Measurements from ENCODE around the gene NEGR1. TPM values are rescaled to one million over a fixed set of nuclear protein-coding genes. Genes with fewer than 3 reads are reported as not detected.

The NEGR1 gene
- total RNA-seq, 1 experiment from 2014 or later = 0.05 TPM

DNA sequence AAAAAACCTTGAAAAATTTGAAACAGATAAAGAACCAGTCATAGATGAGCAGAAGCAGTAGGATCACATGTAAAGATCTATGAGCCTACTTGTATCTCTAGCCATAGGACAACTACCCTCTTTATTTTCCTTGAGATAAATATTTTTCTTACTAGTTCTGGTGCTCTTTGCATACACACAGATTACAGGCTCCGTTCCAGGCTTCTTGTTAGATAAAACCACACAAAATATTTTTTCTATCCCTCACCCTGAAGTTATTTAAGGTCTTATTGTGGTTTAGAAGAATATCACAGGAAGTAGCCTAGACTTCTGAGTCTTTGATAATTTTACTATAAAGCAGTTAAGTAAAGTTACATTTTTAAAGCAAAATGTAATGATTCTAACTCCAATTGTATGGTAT lies 512.2 kb downstream of the NEGR1 start:
- BruUV-seq (replicated peaks) = no TSS peak
- ChIA-PET CTCF (no interaction called here), RAD21 (ENCODE audit: low non-redundant PET in 1 of 2, low total read pairs in 2 of 2, uncharacterized antibody in 2 of 2, unreplicated experiment in 2 of 2) (no interaction called here), POLR2A (no interaction called here)
- Histone ChIP-seq H3K9me2 (ENCODE audit: insufficient read depth) (no peaks in the 10 kb centered on the region), H3K4me2 (ENCODE audit: low read length) (no peak overlapping the region), H3K27me3 (ENCODE audit: insufficient read depth, low read length) (no peaks in the 10 kb centered on the region), H3K79me2 (ENCODE audit: insufficient read depth, low read length) (no peaks in the 10 kb centered on the region), H2AFZ (ENCODE audit: low read depth, low read length, poor library complexity, severe bottlenecking) (no peak overlapping the region), H3K9ac (ENCODE audit: low read length) (no peak overlapping the region), H3K9me3 (ENCODE audit: control insufficient read depth in 1 of 2, insufficient read depth in 1 of 2, low read depth in 1 of 2, low read length in 2 of 2) (peaks cover 0 to 4% of the 10 kb centered on the region in 2 experiments; a peak in 2 of 4 replicates), H3K36me3 (ENCODE audit: control insufficient read depth in 1 of 2, insufficient read depth in 2 of 2, low read length in 2 of 2) (no peaks in the 10 kb centered on the region), H3K4me3 (replicated peaks in 1 of 2; ENCODE audit: low read depth in 1 of 2, low read length in 2 of 2) (no peak overlapping the region), H4K20me1 (ENCODE audit: insufficient read depth) (no peaks in the 10 kb centered on the region), H3K4me1 (ENCODE audit: control insufficient read depth in 1 of 2, insufficient read depth in 2 of 2, low read length in 2 of 2) (no peaks in the 10 kb centered on the region), H3K27ac (ENCODE audit: low read depth, low read length) (no peak overlapping the region)
- no peak for ATAC-seq
- TF ChIP-seq SRF (IDR thresholded peaks at IDR 0.05; ENCODE audit: low read depth) (no peak), ZFX (IDR thresholded peaks at IDR 0.05) (no peak), FOSL1 (IDR thresholded peaks at IDR 0.05; ENCODE audit: low read depth) (no peak), CBX3 (IDR thresholded peaks at IDR 0.05; ENCODE audit: low read depth) (no peak), EZH2phosphoT487 (IDR thresholded peaks at IDR 0.05; ENCODE audit: borderline replicate concordance) (no peak), SP1 (IDR thresholded peaks at IDR 0.05; ENCODE audit: low read depth) (no peak)
- TF ChIP-seq, protein P1, sequence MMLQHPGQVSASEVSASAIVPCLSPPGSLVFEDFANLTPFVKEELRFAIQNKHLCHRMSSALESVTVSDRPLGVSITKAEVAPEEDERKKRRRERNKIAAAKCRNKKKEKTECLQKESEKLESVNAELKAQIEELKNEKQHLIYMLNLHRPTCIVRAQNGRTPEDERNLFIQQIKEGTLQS (IDR thresholded peaks at IDR 0.05) = no peak
- intact Hi-C loops (cut with micrococcal nuclease) = no loop called here
- no peak for DNase-seq (ENCODE audit: low read depth, low spot score)

DNA sequence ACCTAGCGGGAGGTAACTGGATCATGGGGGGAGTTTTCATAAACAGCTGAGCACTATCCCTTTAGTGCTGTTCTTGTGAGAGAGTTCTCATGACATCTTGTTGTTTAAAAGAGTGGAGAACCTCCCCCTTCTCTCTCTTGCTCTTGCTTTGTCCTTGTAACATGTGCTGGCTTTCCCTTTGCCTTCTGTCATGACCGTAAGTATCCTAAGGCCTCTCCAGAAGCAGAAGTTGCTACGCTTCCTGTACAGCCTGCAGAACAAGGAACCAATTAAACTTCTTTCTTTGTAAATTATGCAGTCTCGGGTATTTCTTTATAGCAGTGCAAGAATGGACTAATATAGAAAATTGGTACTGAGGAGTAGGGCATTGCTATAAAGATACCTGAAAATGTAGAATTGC lies 515.6 kb downstream of the NEGR1 start:
- H3K27me3 ChIP-seq (ENCODE audit: insufficient read depth, low read length) = no peaks in the 10 kb centered on the region
- DNase-seq (ENCODE audit: low read depth, low spot score) (no peak), ATAC-seq (no peak)
- no TSS peak for BruUV-seq (replicated peaks)
- no peak overlapping the region for H3K9ac ChIP-seq (ENCODE audit: low read length)
- H4K20me1 ChIP-seq (ENCODE audit: insufficient read depth) = no peaks in the 10 kb centered on the region
- CTCF ChIA-PET = no interaction called here
- no peaks in the 10 kb centered on the region for H3K9me2 ChIP-seq (ENCODE audit: insufficient read depth)
- POLR2A ChIA-PET = no interaction called here
- no peak overlapping the region for H3K27ac ChIP-seq (ENCODE audit: low read depth, low read length)
- intact Hi-C loops (cut with micrococcal nuclease) = no loop called here
- H3K36me3 ChIP-seq (ENCODE audit: control insufficient read depth in 1 of 2, insufficient read depth in 2 of 2, low read length in 2 of 2) = no peaks in the 10 kb centered on the region
- H3K79me2 ChIP-seq (ENCODE audit: insufficient read depth, low read length) = no peaks in the 10 kb centered on the region
- H3K4me3 ChIP-seq (replicated peaks in 1 of 2; ENCODE audit: low read depth in 1 of 2, low read length in 2 of 2) = no peak overlapping the region
- H3K9me3 ChIP-seq (ENCODE audit: control insufficient read depth in 1 of 2, insufficient read depth in 1 of 2, low read depth in 1 of 2, low read length in 2 of 2) = peaks cover 0 to 10% of the 10 kb centered on the region in 2 experiments; a peak in 1 of 4 replicates
- RAD21 ChIA-PET (ENCODE audit: low non-redundant PET in 1 of 2, low total read pairs in 2 of 2, uncharacterized antibody in 2 of 2, unreplicated experiment in 2 of 2) = no interaction called here
- TF ChIP-seq TCF7L2 (IDR thresholded peaks at IDR 0.05; ENCODE audit: borderline replicate concordance, extremely low read depth, insufficient read depth, insufficient read length) (no peak), EGR1 (IDR thresholded peaks at IDR 0.05; ENCODE audit: low read depth) (no peak), SP1 (IDR thresholded peaks at IDR 0.05; ENCODE audit: low read depth) (no peak), SIN3A (IDR thresholded peaks at IDR 0.05; ENCODE audit: low read depth) (no peak), REST (IDR thresholded peaks at IDR 0.05; ENCODE audit: low read depth) (no peak), FOSL1 (IDR thresholded peaks at IDR 0.05; ENCODE audit: low read depth) (no peak), SRF (IDR thresholded peaks at IDR 0.05; ENCODE audit: low read depth) (no peak), POLR2AphosphoS5 (IDR thresholded peaks at IDR 0.05; ENCODE audit: low read depth, low read length) (no peak), EZH2 (IDR thresholded peaks at IDR 0.05) (no peak)
- TF ChIP-seq, protein P2, sequence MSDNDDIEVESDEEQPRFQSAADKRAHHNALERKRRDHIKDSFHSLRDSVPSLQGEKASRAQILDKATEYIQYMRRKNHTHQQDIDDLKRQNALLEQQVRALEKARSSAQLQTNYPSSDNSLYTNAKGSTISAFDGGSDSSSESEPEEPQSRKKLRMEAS (IDR thresholded peaks at IDR 0.05) = no peak
- H3K4me2 ChIP-seq (ENCODE audit: low read length) = no peak overlapping the region
- no peak overlapping the region for H2AFZ ChIP-seq (ENCODE audit: low read depth, low read length, poor library complexity, severe bottlenecking)
- no peaks in the 10 kb centered on the region for H3K4me1 ChIP-seq (ENCODE audit: control insufficient read depth in 1 of 2, insufficient read depth in 2 of 2, low read length in 2 of 2)
